Measurements from ENCODE around the gene RARB.
A peak's percentile ranks its signal among the peaks of the same experiment; 100 is the strongest.

RARB gene

DNA sequence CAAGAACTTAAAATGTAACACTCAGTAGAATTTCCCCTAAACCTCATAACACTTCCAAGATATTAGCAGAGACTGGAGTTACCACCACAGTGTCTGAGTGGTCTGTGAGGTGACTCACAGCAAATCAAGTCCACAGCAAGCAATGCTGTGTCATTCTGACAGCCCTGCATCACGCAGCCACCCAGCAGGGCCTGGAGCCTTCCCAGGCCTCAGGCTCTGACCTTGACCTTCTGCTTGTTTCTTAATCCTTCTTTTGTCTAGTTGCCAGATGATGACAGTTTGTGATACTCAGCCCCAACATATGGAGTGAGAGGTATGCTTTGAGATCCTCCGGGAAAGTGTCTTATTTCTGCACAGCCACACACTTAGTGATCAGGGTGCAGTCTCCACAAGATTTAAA, 154.2 kb downstream of the RARB start:
- DNase-seq: no peak

DNA sequence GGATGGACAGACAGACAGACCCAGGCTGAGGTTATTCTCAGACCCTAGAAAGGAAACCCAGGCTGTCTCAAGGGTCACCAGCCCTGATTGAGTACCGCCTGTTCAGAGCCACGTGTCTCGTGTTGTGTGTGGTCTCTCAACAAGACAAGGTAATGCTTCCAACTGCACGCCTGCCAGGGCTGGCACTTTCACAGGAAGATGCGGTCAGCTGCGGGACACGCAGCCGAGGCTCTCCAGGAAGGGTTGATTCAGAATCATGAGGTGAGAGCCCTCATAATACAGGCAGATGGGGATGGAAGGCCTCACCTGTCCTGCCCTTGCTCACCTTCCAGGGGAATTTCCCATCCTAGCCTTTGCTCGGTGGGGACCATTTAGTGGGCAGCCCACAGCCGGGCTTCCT, 155.3 kb downstream of the RARB start:
- no peak for DNase-seq

DNA sequence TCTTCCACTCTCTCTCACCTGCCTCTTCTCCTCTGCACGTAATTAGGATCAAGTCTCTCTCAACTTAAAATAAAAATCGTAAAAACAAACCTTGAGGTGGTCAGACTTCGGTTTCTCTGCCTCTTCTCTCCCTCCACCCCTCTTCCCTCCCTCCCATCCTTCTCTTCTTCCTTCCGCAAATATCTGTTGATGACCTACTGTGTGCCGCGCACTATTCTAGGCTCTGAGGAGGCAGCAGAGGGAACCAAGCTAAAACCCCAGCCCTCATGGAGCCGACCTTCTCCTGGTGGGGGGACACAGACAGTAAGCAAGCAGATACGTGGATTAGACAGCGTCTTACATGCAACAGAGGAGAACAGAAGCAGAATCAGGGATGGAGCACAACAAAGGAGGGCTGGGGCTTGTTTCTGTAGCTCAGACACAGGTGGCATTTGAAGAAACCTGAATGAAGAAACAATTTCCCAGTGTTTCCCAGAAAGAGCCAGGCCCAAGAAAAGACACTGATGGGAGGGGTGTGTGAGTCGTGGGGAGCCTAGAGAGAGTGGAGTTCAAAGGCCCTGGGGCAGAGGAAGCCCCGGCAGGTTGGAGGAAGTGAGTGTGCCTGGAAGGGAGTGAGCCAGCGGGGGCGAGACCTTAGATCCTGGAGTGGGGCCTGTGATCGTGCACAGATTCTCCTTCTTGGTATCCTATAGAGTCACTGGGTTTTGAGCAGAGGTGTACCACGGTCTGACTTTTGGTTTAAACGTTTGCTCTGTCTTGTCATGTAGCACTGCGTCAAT, 156.1 kb downstream of the RARB start:
- DNase-seq: no peak

DNA sequence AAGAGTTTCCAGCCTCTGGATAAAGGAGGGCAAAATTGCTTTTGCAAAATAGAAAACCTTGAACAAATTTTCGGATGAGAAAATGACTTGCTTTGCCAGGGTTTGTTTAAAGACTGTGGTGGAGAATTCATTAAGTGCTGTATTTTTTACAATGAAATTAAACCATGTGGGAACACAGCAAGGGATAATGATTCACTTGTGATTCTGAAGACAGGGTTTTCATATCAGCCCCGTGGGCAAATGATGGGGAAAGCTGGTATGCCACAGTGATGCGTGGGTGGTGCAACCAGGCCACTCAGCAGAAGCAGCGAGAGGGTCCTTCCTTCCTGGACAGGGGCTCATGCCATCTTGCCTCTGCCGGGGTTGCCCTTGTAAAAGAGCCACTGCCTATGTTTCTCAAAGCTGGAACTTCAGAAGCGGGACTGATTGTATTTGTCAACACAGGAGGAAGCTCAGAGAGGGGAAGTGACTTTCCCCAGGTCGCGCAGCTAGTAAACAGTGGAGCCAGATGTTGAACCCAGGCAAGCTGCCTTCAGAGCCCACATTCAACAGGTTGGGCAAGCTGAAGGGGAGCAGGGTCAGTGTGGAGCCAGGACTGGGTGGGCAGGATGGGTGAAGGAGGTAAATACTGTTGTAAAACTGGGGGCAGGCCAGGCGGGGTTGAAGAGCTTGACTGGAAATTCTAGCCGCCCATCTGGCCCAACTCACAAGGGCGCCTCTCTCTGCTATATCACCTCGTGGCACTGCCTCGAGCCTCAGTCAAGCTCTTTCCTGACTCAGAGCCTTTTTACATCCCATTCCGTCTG, 157.5 kb downstream of the RARB start:
- no peak for DNase-seq

DNA sequence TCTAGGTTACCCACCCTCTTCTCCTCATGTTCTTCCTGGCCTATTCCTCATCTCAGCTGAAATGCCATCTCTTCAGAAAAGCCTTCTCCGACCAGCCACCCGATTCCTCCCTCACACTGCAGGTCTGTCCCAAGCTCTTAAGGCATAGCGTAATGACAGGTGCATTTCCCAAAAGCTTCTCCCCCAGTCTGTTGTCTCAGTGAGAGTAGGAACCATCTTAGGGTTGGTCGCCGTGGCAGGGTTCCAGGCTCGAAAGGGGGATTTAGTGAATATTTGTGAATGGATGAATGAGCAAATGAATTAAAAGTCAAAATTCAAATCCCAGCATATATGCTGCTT, 158.1 kb downstream of the RARB start:
- DNase-seq: no peak

DNA sequence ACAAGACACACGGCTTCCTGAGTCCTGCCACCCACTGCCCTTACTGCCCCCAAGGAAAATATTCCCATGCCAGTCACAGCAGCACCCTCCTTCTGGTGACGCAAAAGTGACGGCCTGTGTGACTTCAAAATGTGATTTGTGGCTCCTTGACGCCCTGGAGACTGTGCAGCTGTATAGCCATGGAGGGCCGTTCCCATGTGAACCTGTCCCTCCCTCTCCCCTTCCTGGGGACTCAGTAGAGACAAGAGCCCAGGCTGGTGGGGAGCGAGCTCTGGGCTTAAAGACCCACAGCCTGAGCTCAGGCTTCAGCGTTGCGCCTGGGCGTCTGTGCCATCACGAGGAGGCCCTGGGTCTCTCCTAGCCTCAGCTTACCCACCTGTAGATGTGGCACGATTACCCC, 158.5 kb downstream of the RARB start:
- no peak for DNase-seq

DNA sequence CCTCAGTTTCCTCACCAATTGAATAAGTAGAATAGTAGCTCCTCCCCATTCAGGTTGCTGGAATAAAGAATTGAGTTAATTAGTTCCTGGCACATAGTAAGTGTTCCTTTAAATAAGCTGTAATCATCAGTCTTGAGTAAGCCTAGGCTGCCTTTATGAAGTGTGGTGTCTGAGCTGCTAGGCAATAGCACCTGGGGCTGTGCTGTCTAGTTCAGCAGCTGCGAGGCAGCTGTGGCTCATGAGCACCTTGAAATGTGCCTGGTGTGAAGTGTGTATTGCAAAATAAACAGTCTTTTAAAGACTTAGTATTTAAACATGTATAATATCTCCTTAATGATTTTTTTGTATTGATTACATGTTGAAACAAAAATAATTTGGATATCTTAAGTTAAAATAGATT, 159.0 kb downstream of the RARB start:
- DNase-seq: no peak

DNA sequence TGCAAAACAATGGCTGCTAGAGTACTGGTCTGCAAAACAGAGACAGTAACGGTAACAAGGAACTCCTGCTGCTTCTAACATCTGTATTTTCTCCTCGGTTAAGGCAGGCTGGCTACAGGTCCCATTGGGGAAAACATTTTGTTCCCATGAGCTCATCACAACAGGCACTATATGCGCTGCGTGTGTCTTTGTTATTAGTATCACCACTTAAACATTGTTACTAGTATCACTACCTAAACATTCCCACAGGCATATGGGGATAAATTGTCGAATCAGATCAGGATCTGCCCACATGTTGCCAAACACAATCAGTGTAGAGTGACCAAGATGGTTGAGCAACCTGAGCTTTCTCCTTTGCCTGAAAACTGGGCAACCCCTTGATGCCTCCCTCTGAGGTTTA, 159.5 kb downstream of the RARB start:
- DNase-seq: no peak

DNA sequence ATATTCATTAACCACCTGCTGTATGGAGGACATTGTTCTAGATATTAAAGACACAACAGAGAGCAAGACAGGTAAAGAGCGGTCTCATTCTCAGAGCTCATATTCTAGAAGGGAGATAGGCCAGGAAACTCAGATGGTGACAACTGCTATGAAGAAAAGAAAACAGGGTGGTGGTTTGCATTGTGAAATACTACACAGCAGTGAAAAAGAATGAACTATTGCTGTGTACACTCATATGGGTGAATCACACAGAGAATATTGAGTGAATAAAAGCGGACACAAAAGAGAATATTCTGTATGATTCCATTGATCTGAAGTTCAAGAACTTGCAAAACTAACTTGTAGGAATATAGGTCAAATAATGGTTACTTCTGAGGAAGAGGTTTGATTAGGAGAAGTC, 159.9 kb downstream of the RARB start:
- DNase-seq: no peak

DNA sequence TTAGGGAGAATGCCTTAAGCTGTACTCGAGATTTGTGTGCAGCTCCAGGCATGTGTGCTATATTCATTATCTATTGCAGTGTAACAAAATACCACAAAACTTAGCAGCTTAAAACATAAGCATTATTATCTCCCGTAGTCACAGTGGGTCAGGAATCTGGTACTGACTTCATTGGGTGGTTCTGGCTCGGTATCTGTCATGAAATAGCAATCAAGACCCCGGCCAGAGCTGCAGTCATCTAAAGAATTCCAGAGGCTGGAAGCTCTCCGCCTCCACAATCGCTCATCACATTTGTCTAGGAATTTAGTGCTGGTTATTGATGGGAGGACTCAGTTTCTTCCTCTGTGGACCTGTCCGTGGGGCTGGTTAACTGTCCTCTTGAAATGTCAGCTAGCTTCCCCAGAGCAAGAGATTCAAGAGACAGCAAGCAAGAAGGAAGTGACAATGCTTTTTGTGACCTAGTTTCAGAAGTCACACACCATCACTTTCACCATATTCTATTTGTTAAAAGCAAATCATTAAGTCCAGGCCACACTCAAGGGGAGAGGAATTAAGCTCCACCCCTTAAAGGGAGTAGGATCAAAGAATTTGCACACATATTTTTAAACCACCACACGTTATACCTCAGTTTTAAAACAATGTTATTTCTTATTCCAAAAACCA, 160.5 kb downstream of the RARB start:
- no peak for DNase-seq

DNA sequence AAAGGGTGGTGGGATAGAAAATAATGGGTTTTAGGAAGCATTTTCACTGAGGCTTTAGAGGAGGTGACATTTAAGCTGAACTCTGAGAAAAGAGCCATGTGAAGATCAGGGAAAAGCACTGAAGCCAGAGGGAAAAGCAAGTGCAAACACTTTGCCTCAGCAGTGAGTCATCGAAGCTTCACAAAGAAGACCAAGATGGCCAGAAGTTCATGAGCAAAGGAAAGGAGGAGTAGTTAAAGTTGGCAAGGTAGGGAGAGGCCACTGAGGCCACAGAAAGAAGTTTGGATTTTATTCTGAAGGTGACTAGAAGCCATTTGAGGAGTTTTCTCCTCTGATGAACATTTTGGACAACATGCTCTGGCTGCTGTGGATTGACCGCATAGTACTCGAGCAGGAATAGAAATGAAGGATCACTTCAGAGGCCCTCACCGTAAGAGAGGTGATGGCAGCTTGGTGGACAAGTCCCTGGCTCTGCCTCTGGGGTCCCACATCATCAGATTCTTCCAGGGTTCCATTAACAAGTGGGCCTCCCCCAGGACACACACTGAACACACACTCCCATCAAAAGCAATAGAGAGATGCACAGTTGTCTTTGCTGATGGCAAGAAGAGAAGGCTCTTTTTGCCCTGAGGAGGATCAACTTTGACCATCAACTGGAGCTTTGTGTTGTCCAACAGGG, 161.2 kb downstream of the RARB start:
- DNase-seq: no peak

DNA sequence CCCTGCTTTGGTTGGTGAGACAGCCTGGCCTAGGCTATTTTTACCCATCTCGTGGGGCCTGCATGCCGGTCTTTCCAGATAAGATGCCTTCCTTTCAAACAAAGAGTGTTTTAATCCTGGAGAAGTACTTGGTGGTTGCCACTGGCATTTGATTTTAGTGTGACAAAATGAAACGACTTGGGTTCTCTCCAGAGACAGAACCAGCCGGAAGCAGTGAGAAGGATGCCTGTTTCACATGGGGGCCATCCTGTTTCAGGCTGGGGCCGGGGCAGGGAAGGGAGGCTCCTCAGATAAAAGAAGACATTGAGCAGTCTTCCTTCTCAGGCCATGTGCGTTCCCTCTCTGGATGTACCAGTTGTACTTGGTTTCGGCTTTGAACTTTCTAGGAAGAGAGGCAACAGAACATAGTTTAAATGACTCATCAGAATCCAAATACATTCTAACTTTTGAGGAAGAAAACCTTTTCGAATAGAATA, 161.8 kb downstream of the RARB start:
- DNase-seq: no peak

DNA sequence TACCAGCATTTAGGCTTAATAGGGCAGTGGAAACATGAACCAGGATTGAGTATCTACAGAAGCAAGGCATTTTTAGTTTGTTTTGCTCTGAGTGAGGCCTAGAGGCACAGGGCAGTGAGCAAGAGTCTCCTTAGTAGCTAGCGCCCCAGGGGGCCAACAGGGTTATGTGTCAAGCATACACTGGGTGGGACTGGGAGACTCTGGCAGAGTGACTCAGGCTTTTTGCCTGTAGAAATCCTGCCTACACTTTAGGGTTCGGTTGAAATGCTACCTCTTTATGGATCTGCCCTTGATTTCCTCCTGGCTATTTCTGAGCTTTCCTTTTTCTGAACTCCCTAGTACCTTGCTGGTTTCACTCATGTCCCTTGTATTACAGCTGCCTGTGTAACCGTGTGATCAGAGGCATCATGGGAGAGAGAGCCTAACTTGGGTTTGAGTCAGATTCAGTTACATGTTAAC, 164.5 kb downstream of the RARB start:
- DNase-seq: peak; percentile 54

DNA sequence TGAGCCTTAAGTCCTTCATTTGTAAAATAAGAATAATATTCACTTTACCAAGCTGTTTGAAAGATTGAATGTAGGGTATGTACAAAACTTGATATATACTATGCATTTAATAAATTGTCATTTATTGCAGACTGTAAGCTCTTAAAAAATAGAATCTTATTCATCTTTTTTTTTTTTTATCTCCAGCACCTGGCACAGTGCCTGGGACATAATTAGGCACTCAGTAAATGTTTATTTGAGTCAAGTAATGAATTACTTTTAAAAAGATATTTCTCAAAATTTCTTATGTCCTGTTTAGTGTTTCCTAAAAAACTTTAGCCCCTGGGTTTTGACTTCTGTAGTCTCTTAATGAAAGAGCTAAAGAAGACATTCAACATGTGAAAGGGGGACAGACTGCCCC, 164.9 kb downstream of the RARB start:
- DNase-seq: no peak

DNA sequence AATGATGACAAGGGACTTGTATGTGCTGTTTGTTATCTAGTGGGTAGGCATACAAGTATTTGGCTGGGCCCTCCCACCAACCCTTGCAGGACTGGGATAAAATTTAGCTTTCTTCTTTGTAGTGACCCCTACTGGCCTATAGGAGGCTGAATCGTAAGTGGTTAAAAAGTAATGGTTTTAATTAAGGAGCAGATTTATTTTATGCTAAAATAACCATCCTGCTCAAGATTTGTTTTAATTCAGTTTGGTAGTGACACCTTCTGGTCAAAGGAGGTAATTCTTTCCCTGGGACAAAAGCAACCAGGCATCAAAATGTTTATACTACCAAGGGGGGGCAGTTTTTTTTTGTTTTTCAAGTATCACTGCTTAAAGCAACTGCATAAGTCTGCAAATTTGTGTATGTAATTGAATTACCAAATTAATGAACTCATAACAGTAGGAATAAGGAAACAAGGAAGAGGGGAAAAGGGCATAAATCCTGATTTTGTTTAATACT, 166.0 kb downstream of the RARB start:
- peak; percentile 70 for DNase-seq

DNA sequence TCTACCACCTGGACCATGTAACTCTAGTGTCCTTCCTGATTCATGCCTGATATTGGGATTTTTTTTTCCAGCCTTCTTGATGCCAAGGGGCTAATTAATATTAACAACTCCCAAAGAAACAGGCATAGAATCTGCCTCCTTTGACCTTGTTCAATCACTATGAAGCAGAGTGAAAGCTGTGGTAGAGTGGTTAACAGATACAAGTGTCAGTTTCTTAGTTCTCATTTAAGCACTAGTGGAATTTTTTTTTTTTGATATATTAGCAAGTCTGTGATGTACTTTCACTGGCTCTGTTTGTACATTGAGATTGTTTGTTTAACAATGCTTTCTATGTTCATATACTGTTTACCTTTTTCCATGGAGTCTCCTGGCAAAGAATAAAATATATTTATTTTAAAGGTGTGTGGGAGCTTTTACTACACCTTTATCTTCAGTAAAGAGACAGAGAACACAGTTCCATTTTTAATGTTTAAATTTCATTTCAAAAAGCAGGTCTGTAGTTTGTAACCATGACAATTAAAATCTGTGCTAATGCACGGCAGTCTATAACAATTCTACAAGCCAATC, 169.6 kb downstream of the RARB start:
- DNase-seq: no peak

DNA sequence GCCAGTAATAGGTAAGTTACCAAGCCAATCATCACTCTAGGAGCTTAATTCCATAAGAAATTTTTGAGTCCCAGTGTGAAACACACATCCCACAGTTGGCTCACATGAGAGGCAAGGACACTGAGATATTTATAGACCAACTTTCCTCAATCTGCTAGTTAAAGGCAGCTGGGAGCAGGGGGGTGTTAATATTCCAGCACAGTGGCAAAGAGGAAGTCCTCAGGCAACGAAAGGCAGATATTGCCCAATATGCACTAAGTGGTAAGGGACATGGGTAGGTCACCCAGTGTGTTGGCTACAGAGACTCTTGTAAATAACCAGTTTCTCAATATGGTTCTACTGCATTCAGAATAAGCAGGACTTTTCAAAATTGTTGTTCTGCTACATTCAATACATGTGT, 175.6 kb downstream of the RARB start:
- DNase-seq: peak; percentile 16

DNA sequence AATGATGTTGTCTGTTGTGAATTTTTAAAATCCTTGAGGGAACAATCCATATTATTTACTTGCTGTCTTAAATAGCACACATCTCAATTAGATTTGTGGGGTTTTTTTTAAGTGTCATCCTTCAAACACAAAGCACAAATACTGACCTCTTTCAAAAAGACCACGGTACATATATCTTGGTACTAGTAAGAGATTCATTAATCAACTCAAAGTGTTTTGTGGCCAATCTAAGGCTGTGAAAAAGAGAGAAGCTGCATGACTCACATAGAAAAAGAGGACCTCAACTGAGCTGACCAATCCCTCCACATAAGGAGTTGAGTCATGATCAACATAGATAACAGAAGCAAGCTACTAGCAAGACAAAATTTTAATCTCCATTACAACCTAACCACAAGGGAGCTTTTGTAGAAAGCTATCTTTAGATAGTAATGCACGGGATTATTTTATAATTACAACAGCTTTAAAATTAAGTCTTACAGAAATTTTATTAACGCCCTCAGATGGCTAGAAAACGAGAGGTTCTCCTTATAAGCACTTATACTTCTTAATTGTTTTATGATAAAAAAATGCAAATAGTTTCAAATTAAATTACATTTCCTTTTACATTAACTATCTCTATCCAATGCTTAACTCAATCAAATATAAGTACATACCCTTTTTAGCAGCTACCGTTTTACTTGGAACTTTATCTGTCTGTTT, 176.2 kb downstream of the RARB start:
- DNase-seq: peak; percentile 86

DNA sequence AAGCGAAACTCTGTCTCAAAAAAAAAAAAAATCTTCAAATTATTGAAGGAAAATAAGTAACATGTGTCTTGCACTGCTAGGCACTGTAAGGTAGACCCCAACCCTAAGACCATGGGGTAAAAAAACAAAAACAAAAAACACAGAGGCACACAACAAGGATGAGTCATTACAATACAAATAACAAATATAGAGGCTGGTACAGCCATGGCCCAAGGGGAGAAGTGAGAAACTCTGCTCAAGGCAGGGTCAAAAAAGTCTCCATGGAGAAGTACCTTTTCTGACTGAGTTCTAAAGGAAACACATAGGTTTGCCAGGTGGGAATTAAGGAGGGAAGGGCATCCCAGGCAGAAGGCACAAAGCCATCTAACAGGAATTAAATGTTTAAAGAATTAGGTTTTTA, 182.1 kb downstream of the RARB start:
- DNase-seq: no peak

DNA sequence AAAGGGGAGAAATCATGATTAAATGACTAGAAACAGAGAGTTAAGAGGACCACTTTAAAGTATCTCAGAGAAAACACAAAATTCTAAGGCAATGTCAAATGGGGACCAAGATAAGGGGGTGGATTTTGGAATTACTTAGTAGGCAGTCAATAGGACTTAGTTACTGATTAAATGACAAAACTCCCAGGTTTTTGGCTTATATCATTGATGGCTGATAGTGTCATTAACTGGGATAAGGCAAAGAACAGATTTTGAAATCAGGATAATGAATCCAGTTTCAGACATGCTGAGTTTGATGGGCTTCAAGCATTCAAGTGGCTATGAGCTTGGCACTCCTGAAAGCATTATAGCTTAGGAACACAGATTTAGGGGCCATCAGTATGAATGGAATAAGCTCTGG, 182.7 kb downstream of the RARB start:
- DNase-seq: no peak

DNA sequence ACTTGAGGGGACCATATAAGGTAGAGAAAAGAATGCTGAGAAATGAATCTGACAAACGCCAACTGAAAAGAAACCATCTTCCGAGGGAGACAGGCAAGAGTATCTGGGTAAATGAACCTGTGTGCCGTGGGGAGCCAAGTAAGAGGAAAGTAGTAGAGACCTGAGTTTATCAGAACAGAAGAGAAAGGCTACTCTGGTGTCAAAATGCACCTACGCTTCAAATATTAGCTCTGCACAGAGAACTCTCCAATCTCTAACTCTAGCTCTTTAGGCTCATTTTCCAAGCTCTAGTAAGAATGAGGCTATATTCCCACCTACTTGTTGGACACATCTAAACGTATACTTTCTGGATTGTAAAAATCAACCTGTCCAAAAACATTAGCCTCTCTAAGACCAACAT, 183.1 kb downstream of the RARB start:
- DNase-seq: no peak

DNA sequence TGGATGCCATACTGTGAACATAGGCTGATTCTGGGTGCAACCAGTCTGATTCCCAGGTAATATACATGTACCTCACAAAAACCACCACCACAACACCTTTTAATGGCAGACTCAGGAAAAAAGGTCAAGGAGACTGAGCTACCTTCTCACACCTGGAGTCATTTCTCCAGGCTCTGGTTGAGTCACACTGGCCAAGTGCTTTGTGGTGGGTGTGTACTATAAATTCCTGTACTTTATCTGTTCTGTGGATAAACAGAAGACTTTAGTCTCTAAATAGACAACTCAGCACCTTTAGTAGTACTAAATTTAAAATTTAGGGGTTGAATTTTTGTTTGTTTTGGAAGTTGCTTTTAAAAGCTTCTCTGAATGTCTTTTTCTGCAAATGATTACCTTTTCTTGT, 190.0 kb downstream of the RARB start:
- DNase-seq: no peak
